GM21576 (cell line): ENCODE results near the gene CRACR2A.

Experiments used
- ATAC-seq: cut with Tn5 transposase; IDR thresholded peaks from one replicate; pipeline ENCODE4 v1.9.1; 2021; ENCODE audit warnings: mild to moderate bottlenecking, moderate library complexity; ENCODE audit not compliant: unreplicated experiment

Gene CRACR2A

GRCh38 chr12:3622822-3623690 is 129.9 kb downstream of the CRACR2A start:
- no peak for ATAC-seq

DNA sequence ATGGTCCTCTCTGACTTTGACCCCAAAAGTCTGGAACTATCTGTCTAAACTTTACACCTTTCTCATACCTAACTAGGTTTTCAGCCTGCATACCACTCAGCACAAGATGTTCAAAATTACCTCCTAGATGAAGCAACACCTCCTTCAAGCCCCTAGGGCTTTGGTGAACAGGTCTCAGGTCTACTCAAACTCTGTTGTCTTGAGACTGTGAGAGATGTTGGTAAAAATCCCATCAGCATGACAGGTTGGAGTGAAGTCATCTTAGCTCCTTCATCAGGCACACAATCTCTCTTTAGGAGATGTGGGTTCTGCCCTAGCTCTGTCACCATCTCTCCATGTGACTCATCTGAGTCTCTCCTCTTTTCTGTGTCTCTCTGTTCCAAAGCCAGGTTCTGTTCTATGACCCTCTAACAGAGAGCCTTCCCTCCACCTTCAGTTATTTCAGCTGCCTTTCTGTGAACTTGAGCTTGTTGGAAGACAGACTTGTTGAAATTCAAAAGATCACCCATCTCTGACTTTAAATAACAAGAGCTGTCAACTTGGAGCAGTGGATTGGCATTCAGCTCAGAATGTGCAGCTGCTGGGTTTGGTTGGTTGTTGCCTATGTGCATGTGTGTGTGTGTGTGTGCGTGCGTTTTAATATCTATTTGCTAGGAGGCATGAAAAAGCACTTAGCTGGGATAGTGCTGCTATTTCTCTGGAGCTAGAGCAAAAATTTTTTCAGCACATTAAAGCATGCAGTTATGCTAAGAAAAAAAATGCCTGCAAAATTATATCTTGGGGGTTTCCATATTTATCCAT is 130.7 kb downstream of the CRACR2A start:
- no peak for ATAC-seq

DNA sequence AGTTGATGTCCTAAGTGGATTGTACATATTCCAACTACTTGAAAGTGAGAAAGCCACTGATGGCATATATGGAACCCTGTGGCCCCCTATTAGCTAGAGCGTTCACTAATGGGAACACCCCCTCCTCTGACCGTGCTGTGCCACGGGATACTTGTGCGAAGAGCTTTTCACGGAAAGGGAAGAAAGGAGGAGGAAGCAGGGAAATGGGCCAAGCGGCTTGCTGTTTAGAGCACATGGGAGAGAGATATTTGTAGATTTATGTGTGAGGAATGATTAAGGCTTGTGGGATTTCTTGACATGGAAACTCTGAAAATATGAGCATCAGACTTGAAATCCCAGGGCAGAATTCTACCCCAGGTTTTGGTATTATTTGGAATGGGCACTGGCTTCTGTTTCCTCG is 132.1 kb downstream of the CRACR2A start:
- ATAC-seq: no peak

DNA sequence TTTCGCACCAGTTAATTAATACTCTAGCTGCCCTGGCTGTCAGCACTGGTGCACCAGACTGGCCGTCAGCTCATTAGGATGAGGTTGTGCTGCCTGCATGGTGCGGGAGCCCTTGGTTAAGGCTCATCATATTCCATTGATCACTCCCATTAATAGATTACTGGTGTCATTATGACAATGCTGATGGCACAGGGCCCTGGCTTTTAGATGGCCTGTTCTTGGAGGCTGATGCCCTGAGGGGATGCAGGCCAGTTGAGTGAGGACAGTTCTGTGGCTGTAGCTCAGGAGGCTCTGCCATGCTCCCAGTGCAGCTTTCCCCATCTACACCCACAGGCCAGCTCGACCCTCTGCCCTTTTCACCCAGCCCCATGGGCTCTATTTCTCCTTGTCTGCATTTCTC is 135.3 kb downstream of the CRACR2A start:
- no peak for ATAC-seq

DNA sequence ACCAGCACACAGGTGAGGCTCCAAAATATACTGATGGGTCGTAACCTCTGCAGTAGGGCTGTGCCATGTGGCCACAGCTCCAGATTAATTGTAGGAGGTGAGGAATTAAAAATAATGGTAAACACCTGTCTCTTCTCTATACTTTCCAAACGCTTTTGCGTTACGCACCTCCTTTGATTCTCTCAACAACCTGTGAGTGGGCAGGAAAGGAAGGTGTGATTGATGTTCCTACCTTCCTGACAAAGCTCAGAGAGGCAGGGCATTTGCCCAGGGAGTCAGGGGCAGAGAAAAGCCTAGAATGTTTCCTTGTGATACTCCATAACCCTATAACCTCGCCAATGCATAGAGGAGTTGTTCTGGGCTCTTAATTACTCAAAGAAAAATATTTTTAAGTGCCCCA is 137.0 kb downstream of the CRACR2A start:
- ATAC-seq: no peak

DNA sequence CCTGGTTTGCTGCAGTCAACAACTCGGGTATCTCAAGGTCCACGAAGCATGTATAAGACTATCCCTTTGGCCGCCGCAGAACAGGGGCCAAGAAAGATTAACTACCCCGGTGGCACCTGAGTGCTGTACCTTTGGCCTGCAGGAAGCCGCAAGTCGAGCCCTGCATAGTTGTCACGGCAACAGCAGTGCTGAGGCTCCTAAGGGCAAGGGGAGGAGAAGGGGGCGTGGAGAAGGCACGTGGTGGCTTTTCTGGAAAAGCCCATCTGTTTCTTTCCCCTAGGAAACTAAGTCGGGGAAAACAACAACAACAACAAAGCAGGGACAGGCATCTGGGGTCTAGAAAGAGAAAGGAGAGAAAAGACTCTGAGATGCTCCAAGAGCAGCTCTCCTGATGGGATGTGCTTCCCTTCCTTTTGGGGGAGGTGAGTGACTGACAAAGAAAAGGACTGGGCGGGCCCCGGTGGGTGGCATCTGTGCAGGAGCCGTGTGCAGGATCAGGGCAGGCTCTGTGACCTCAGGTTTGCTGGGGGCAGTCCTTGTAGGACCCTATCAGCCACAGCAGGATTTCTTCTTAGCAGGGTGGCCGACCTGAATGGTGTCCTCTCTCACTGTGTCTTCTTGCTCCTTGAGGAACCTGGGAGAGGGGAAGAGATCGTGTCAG is 138.0 kb downstream of the CRACR2A start:
- no peak for ATAC-seq

DNA sequence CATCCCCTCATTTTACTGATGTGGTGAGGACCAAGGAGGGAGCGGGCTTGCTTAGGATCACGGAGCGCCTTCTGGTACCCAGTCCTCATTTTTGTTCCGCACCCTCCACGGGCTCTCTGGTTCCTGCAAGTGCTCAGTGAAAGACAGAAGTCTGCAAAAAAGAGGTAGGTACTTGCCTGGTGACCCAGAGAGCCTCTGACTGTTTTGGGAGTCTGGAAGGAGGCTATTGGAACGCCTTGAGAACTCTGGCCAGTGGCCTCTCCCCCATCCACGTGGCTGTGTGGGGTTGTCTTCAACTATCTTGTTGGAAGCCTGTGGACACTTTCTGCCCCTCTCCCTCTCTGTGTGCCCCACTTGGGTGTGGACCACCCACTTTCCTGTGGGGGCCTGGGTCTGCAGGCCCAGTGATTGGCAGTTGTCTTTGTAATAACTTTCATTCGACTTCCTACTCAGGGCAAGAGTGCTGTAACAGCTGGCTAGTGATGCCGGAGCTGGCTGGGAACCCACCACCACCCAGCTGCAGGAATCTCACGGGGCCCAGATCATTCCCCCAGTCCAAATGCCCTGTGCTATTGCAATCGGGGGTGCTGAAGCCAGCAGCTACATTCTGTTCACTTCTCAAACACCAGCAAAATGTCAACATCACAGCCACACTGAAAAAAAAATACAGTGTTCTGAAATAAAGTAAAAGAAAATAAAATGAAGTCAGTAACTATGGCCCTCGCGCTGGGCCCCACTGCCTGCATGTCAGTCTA is 139.1 kb downstream of the CRACR2A start:
- ATAC-seq: no peak

GRCh38 chr12:3611860-3612703 is 140.8 kb downstream of the CRACR2A start:
- no peak for ATAC-seq

DNA sequence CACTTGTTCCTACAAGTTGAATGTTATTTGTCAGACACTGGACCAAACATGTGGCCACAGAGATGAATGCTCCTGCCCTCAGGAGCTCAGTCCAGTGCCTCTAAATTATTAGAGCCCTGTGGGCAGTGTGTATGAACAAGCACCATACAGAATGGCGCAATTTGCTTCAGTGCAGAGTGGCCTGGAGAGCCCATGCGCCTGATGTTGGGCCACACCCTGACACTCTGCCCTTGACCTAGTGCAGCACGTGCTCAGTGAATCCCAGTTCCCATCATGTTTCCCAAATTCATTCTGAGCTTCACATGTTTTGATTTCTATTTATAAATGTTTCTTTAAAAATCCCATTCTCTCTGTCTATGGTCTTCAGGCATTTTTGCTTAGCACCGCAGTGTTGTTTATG is 145.1 kb downstream of the CRACR2A start:
- ATAC-seq: no peak

DNA sequence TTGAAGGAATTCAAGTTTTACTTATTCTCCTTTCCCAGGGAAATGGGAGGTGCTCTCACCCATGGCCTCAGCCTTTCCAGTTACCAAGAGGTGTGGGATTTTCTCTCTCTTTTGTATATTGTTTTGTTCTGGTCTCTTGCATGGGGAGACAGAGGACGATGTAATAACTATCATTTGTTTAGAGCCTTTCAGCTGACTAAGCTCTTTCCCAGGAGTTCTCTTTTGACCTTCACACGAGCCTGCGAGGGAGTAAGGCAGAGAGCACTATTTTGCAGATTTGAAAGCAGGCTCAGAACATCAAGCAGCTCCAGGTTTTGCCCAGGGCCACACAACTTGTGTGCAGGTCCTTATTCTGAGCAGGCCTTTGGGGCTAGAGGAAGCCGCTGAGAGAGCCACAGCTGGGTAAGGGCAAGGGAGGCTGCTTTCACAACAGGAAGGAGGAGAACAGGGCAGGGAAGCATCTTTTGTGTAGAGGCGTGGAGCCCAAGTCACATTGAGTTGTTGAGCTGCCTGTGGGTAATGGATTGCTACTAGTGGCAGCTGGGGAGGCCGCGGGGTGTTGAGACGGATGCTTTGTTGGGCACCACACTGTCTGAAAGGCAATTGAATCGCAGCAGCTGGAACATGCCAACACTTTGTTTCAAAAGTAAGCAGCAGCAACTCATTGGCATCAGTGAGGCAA is 145.7 kb downstream of the CRACR2A start:
- ATAC-seq: no peak

DNA sequence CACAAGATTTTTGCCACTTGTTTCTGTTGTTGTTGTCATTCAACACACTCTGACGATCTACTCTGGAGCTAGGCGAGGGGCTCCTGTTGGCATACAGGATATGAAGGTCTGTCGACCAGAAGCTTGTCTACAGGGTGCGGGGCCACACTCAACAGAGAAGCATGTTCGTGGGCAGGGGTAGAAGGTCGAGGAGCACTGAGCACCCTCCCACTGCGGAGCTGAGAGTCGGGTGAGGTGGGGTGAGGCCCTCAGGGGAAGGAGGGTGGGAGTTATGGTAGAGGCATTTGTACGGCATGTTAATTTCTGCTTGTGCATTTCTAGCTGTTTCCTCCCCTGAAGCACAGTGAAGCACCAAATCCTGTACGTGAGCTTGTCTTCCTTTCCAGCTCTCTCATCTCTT is 146.8 kb downstream of the CRACR2A start:
- no peak for ATAC-seq

DNA sequence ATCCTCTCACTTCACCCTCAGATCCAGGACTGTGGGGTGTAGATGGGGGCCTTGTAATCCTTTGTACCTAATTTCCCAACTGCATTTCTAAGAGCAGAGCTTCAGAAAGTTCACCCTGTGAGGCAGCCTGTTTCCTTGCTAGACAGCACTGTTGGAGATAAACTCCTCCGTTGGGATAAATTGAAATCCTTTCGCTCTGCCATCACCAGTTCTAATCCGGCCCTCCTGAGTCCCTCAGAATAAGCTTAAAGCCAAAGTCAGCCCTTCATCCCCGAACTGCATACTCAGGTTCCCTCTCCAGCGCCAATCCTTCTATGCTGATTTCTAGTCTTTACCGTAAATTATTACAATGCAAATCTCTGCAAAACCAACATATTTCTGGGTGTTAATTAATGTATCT is 147.2 kb downstream of the CRACR2A start:
- no peak for ATAC-seq

- no peak for ATAC-seq
These were observed 147.9 kb downstream of the CRACR2A start for GRCh38 chr12:3604748-3605586.

GRCh38 chr12:3604286-3604685 is 148.6 kb downstream of the CRACR2A start:
- ATAC-seq: no peak

DNA sequence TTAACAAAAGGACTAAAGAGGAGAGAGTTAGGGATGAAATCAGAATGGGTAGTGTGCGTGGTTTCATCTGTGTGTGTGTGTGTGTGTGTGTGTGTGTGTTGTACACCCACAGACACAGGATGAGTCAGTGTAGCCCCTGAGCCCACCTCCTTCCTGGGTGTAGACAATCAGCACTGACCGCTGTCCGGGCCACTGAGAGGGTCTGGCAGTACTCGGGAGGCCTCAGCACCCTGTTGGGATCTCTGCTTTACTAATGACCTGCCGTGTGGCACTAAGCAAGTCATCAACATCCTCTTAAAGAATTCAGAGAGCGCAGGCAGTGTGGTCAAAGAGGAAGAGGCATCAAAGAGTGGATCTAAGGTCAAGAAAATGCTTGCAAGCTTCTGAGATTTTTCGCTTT is 149.3 kb downstream of the CRACR2A start:
- no peak for ATAC-seq

DNA sequence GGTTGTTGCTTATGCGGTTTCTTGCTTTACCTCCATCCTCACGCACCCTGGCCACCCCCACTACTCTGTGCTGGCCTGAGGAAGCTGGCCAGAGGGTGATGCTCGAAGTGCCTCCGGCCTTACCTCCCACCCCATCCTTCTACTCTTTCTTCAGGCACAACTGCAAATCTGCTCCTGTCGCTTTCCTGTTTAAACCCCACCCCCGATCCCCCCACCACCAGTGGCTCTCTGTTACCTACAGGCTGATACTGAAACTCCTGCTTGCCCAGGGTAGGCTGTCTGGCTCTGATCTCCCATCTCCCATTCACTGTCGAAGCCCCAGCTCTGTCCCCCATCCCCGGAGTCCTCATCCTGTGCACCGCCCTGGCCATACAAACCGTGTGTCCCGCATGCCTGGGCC is 150.4 kb downstream of the CRACR2A start:
- ATAC-seq: no peak

GRCh38 chr12:3601461-3602150 is 151.3 kb downstream of the CRACR2A start:
- no peak for ATAC-seq

- ATAC-seq: no peak
These were observed 152.0 kb downstream of the CRACR2A start for GRCh38 chr12:3600951-3601350.
